Activated CD4-positive, alpha-beta T cell treated with anti-CD3 and anti-CD28 coated beads, Interleukin-2, Interleukin-4, amounts not matched to agents 100 ng/mL and 50 ng/mL, durations not matched to agents 16 hours and 8 hours (primary cell): ENCODE data around the gene CTSH.
A peak's percentile ranks its signal among the peaks of the same experiment; 100 is the strongest.
"Not testable (repeated sequence)": the region's sequence is repeated elsewhere in the genome, so short reads cannot be mapped to it uniquely, and the experiment has no call there.

ENCODE experiments used
- DNase-seq: peaks from one replicate; pipeline ENCODE4 v3.0.0-alpha.2; 2020; ENCODE audit warnings: low spot score

The CTSH gene

DNA sequence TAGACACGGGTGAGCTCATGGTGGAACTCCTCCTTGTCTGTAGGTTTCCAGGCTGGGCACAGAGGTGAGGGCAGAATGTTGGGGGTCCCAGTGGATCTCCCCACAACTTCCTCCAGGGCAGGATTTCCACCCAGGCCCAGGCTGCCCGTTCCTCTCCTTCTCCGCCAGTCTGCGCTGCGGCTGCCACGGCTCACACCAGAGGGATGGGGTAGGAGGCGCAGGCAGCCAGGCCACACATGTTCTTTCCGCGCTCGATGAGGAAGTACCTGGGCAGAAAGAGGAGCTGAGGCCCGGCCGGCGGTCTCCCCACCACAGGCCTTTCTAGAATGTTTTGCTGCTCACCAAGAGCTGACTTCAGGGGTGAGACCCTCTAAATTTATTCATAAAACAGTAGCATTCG, 22.9 kb downstream of the CTSH start:
- DNase-seq, result no peak

GRCh38 chr15:78921517-78921916, 23.3 kb downstream of the CTSH start:
- DNase-seq, result no peak

- DNase-seq, result no peak
Observed at GRCh38 chr15:78917888-78918287, 27.0 kb downstream of the CTSH start.

- no peak for DNase-seq
Observed at GRCh38 chr15:78916088-78916487, 28.8 kb downstream of the CTSH start.

GRCh38 chr15:78915341-78916087, 29.3 kb downstream of the CTSH start:
- DNase-seq, result no peak

- DNase-seq, result no peak
Observed at GRCh38 chr15:78914027-78914764, 30.6 kb downstream of the CTSH start.

DNA sequence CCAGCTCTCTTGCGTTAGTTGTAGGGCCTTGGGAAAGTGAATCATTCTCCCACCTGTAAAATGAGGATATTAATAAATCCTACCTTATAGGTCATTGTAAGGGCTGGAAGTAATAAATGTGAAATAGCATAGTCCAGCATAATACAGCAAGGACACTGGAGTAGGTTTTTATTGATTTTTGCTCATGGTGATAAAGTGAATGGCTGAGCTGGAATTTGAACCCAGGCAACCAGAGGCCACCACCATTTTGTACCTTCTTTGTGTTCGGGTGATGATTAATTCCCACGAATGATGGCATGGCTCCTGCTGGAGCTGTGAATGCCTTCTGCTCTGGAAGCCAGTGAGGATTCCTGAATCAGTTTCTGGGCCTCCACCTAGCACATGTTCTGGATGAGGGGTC, 31.8 kb downstream of the CTSH start:
- no peak for DNase-seq

GRCh38 chr15:78912316-78912715, 32.5 kb downstream of the CTSH start:
- DNase-seq, result no peak

GRCh38 chr15:78910271-78910670, 34.6 kb downstream of the CTSH start:
- no peak for DNase-seq

DNA sequence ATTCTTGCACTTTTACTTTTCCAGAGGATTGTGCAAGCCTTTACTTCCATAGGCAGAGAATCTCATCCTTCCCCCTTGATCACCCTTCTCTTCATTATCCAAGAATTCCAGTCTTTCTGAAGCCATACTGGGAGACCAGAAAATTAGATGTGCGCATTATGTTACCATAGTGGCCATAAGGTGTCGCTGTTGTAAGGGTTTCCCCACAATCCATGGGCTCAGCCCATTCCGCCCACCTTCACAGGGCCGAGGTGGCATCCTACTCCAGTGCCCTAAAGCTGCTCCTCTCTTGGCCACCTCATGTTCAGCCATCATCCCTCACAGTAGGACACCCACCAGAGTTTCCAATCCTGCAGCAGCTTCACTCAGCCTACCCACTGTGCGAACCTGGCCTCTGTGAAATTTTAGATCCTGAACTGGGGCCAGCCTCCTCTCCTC, 35.0 kb downstream of the CTSH start:
- DNase-seq, result peak; percentile 39

- DNase-seq, result no peak
Observed at GRCh38 chr15:78909160-78909695, 35.6 kb downstream of the CTSH start.

- DNase-seq, result no peak
Observed at GRCh38 chr15:78907577-78907976, 37.3 kb downstream of the CTSH start.

DNA sequence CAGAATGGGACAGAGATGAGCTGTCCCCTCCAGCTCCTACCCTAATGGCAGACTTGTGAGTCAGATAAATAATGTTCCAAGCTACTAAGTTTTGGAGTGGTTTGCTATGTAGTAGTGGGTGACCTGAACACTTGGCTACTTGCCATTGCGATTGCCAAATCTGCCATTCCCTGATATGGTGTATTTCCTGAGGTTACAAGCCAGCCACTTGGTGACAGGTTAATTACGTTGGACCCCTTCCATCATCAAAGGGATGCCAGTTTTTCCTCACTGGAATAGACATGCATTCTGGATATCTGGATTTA, 38.6 kb downstream of the CTSH start:
- no peak for DNase-seq

GRCh38 chr15:78904599-78905358, 40.1 kb downstream of the CTSH start:
- no peak for DNase-seq

- not testable (repeated sequence) for DNase-seq
Observed at GRCh38 chr15:78902281-78903032, 42.4 kb downstream of the CTSH start.

DNA sequence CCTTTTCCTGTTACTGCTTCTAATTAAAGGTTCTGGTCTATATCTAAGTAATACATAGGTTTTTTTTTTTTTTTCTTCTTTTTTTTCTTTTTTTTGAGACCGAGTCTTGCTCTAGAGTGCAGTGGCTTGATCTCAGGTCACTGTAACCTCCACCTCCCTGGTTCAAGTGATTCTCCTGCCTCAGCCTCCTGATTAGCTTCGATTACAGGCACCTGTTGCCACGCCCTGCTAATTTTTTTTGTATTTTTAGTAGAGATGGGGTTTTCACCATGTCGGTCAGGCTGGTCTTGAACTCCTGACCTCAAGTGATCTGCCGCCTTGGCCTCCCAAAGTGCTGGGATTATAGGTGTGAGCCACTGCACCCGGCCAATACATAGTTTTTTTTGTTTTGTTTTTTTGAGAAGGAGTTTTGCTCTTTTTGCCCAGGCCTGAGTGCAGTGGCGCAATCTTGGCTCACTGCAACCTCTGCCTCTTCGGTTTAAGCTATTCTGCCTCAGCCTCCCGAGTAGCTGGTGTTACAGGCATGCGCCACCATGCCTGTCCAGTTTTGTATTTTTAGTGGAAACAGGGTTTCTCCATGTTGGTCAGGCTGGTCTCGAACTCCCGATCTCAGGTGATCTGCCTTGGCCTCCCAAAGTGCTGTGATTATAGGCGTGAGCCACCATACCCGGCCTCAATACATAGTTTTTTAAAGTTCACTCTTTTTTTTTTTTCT, 43.9 kb downstream of the CTSH start:
- not testable (repeated sequence) for DNase-seq

- DNase-seq, result no peak
Observed at GRCh38 chr15:78898540-78898939, 46.3 kb downstream of the CTSH start.

- DNase-seq, result no peak
Observed at GRCh38 chr15:78895471-78895870, 49.4 kb downstream of the CTSH start.

- DNase-seq, result no peak
Observed at GRCh38 chr15:78893538-78893937, 51.3 kb downstream of the CTSH start.

DNA sequence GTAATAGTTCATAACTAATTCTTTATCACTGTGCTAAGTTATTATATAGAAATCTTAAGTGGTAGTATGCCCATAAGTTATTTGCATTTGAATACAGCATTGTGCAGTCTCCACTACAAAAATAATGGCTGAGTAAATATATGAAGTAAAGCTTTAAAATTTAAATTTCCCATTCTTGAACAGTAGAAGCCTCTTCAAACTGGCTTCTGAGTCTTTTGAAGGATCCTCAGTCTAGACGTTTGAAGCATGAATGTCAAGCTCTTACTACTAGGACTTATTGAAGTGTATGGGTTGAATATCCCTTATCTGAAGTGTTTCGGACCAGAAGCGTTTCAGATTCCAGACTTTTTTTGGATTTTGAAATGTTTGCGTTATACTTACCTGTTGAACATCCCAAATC, 55.8 kb downstream of the CTSH start:
- no peak for DNase-seq

- no peak for DNase-seq
Observed at GRCh38 chr15:78881681-78882080, 63.2 kb downstream of the CTSH start.
